Measurements from ENCODE around the gene NVL. TPM values are rescaled to one million over a fixed set of nuclear protein-coding genes. Genes with fewer than 3 reads are reported as not detected.

The NVL gene
- total RNA-seq, 1 experiment from 2014 or later, result 21.9 TPM

- H3K79me2 ChIP-seq (ENCODE audit: insufficient read depth, low read length), result no peaks in the 10 kb centered on the region
- TF ChIP-seq ZNF274 (IDR thresholded peaks at IDR 0.05; ENCODE audit: low read depth, low read length) (no peak), FOSL1 (IDR thresholded peaks at IDR 0.05; ENCODE audit: low read depth) (no peak), ZBTB33 (IDR thresholded peaks at IDR 0.05; ENCODE audit: extremely low read depth, insufficient replicate concordance, low read length) (no peak), CTCF (IDR thresholded peaks at IDR 0.05 in 2 of 3, conservative IDR thresholded peaks at IDR 0.05 in 1 of 3; ENCODE audit: borderline replicate concordance in 1 of 3, insufficient read depth in 1 of 3, low read depth in 2 of 3, low read length in 2 of 3) (no peak), POLR2AphosphoS5 (IDR thresholded peaks at IDR 0.05; ENCODE audit: low read depth, low read length) (no peak), SRF (IDR thresholded peaks at IDR 0.05; ENCODE audit: low read depth) (no peak), EZH2phosphoT487 (IDR thresholded peaks at IDR 0.05; ENCODE audit: borderline replicate concordance) (no peak), RAD21 (IDR thresholded peaks at IDR 0.05; ENCODE audit: low read depth) (no peak), REST (IDR thresholded peaks at IDR 0.05; ENCODE audit: low read depth) (no peak), CEBPB (IDR thresholded peaks at IDR 0.05; ENCODE audit: low read depth) (no peak), MAX (IDR thresholded peaks at IDR 0.05) (no peak), ELF1 (IDR thresholded peaks at IDR 0.05; ENCODE audit: borderline replicate concordance, low read depth) (no peak), POLR2A (IDR thresholded peaks at IDR 0.05; ENCODE audit: borderline replicate concordance, extremely low read depth, insufficient read depth, insufficient read length) (no peak), JUND (IDR thresholded peaks at IDR 0.05) (no peak), EGR1 (IDR thresholded peaks at IDR 0.05; ENCODE audit: low read depth) (no peak), TCF7L2 (IDR thresholded peaks at IDR 0.05; ENCODE audit: borderline replicate concordance, extremely low read depth, insufficient read depth, insufficient read length) (no peak), ZFX (IDR thresholded peaks at IDR 0.05) (no peak), ATF3 (IDR thresholded peaks at IDR 0.05) (no peak), CBX3 (IDR thresholded peaks at IDR 0.05; ENCODE audit: low read depth) (no peak)
- no peak overlapping the region for H2AFZ ChIP-seq (ENCODE audit: low read depth, low read length, poor library complexity, severe bottlenecking)
- DNase-seq (ENCODE audit: low read depth, low spot score), result no peak
- intact Hi-C loops (cut with micrococcal nuclease), result no loop called here
- ChIA-PET RAD21 (ENCODE audit: low non-redundant PET in 1 of 2, low total read pairs in 2 of 2, uncharacterized antibody in 2 of 2, unreplicated experiment in 2 of 2) (no interaction called here), POLR2A (no interaction called here), CTCF (no interaction called here)
- H3K27me3 ChIP-seq (ENCODE audit: insufficient read depth, low read length), result no peaks in the 10 kb centered on the region
- no peaks in the 10 kb centered on the region; the same call in 1 of the 2 replicates for H4K20me1 ChIP-seq (ENCODE audit: insufficient read depth)
- no TSS peak for BruUV-seq (replicated peaks)
- no peak overlapping the region for H3K27ac ChIP-seq (ENCODE audit: low read depth, low read length)
- peaks cover 7 to 8% of the 10 kb centered on the region in 2 experiments; a peak in 2 of 4 replicates for H3K36me3 ChIP-seq (ENCODE audit: control insufficient read depth in 1 of 2, insufficient read depth in 2 of 2, low read length in 2 of 2)
- no peak overlapping the region for H3K4me2 ChIP-seq (ENCODE audit: low read length)
- no peaks in the 10 kb centered on the region for H3K9me3 ChIP-seq (ENCODE audit: control insufficient read depth in 1 of 2, insufficient read depth in 1 of 2, low read depth in 1 of 2, low read length in 2 of 2)
- H3K9me2 ChIP-seq (ENCODE audit: insufficient read depth), result no peaks in the 10 kb centered on the region
- peaks cover 4 to 20% of the 10 kb centered on the region in 2 experiments; a peak in 3 of 4 replicates for H3K4me1 ChIP-seq (ENCODE audit: control insufficient read depth in 1 of 2, insufficient read depth in 2 of 2, low read length in 2 of 2)
- ATAC-seq, result no peak
- H3K4me3 ChIP-seq (replicated peaks in 1 of 2; ENCODE audit: low read depth in 1 of 2, low read length in 2 of 2), result no peak overlapping the region
- H3K9ac ChIP-seq (ENCODE audit: low read length), result no peak overlapping the region
These were observed 49.1 kb upstream of the NVL start for GRCh38 chr1:224378855-224379631.

All from HCT116 (cell line).